ENCODE results near the gene PLAAT3.
"Not testable (repeated sequence)": the region's sequence is repeated elsewhere in the genome, so short reads cannot be mapped to it uniquely, and the experiment has no call there.

The PLAAT3 gene

DNA sequence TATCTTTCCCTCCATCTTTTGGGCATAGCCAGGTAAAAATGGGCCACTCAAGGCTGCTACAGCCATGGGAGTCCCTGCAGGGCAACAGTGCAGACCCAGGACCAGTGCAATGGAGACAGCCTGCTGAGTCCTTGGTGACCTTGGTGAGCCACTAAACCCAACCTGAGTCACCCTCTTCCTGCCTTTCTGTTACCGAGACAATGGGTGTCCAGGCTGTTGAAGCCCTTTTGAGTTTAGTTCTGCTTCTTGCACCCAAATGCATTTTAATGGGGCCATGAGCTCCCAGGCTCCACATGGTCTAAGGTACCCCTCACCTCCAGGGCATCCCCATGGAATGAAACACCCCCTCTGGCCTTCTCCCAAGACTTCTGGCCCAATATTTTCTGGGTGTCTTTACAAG, 78.5 kb downstream of the PLAAT3 start:
- DNase-seq: peak; percentile 20 to 30

DNA sequence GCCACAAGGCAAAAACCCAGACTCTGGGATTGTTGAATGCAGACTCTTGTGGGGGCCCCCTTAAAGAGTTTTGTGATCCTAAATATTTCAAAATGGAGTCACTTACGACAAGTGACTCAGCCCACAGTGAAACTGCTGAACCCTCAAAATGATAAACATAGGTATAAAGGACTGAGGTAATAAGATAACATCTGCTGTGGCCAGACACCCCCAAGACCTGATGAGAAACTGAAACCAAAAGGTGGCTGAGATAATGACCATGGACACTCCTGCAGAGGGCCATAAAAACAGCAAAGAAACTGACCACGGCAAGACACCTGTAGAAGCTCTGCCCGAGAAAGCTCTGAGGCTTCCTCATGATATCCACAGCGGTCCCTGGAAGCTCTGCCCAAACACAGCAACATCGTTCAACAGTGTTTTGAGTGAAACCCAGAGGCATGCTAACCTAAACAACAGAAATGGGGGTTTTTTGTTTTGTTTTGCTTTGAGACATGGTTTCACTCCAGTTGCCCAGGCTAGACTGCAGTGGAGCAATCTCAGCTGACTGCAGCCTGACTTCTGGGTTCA, 79.3 kb downstream of the PLAAT3 start:
- no peak for DNase-seq

DNA sequence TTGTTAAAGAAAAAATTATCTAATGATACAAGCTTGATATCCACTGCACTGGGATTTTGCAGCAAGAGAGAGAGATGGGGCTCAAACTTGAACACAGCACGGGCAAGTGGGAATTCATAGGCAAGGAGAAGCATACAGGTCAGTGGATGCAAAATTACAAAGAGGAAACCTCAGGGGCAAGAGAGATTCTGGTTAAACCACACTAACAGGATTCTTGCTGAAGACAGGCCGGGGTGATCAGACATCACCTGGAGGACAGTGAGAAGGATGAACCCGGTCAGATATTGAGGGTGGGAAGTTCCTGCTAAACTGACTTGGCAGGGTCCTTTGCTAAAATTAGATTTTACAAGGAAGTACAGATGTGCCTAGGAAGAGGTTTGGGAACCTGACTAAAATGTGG, 80.2 kb downstream of the PLAAT3 start:
- DNase-seq: no peak

DNA sequence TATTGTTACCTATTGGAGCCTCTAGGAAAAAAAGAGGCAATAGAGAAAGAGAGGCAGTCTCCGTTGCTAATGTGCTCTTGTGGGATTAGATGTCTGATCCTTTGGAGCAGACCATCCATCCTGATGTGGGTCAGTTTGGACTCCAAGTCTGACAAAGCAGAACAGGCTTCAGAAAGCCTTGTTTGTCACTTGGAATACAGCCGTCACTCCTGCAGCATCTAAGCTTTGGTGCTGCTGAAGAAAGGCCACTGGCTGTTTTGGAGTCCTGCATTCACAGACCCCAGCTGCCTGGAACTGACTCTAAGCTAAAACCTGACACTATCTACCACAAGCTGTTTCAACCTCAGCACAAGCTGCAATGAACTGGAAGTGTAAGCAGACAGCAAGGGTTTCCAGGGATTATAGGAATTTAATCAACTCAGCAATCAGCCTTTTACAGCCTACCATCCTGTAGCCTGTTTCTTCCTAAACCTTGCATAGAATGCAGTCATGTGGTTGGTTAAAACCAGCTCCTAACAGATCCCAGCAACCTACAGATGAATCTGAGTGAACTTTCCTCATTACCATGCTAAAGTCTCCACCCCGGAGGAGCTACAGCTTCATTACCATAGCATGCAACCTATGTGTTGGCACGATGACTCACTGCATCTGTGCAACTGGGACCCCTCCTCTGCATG, 81.3 kb downstream of the PLAAT3 start:
- no peak for DNase-seq

DNA sequence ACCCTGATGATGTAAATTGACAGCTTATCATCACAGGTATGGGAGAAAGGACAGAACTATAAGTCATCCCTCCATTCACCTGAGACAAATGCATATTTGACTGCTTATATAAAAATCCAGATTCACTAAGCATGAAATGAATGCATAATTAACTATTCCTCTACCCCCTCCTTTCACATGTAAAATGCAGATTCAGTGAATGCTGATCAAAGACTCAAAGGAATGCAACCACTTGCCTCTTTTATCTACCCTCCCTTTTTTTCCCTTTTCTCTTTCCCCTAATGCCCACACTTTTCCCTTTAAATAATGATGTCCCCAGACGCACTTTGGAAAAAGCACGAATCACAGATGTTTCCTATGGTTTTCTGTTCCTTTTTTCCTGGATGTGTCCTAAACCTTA, 82.1 kb downstream of the PLAAT3 start:
- no peak for DNase-seq

DNA sequence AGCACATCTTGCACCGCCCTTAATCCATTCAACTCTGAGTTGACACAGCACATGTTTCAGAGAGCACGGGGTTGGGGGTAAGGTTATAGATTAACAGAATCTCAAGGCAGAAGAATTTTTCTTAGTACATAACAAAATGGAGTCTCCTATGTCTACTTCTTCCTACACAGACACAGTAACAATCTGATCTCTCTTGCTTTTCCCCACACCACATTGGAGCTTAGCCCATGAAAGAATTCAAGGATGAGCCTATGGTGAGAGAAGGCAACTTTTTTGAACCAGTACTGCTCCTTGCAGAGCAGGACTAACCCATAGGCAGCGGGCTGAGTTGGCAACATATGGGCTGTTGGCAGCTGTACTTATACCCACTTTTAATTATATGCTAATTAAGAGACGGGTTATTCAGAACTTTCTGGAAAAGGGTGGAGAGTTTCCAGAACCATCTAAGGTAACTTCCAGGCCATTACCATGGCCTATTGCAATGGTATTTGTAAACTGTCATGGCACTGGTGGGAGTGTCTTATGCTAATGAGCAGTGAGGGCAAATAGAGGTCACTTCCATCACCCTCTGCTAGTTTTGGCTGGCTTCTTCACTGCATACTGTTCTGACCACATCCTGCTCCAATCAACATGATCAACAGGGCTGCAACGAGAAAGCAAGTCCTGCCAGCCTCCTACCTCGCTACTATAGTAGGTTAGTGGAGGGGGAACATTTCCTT, 83.0 kb downstream of the PLAAT3 start:
- peak; percentile 33 to 50 for DNase-seq

DNA sequence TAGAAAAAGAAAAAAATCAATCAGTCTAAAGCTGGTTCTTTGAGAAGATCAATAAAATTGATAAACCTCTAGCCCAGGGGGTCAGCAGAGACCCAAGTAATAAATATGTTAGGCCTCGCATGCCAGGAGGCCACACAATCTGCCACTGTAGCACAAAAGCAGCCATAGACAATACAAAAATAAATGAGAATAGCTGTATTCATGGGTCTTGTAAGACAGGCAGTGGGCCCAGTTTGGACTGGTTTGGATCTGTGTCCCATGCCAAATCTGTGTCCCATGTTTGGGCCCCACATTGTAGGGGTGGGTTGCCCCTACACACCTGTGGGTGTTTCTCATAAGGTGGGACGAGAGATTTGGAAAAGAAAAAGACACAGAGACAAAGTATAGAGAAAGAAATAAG, 84.2 kb downstream of the PLAAT3 start:
- no peak for DNase-seq

DNA sequence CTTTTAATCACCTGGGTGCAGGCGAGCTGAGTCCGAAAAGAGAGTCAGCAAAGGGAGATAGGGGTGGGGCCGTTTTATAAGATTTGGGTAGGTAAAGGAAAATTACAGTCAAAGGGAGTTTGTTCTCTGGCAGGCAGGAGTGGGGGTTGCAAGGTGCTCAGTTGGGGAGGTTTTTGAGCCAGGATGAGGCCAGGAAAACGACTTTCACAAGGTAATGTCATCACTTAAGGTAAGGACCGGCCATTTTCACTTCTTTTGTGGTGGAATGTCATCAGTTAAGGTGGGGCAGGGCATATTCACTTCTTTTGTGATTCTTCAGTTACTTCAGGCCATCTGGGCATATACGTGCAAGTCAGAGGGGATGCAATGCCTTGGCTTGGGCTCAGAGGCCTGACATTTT, 84.9 kb downstream of the PLAAT3 start:
- not testable (repeated sequence) for DNase-seq

DNA sequence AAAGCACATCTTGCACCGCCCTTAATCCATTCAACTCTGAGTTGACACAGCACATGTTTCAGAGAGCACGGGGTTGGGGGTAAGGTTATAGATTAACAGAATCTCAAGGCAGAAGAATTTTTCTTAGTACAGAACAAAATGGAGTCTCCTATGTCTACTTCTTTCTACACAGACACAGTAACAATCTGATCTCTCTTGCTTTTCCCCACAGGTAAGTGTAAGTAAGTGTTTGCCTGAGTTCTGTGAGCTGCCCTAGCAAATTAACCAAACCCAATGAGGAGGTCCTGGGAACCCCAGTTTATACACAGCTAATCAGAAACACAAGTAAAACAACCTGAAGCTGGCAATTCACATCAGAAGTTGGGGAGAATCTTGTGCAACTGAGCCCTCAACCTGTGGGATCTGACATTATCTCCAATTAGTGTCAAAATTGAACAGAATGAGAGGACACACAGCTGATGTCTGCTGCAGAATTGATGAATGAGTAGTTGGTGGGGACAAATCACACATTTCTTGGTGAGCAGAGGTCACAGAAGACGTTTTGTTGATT, 85.4 kb downstream of the PLAAT3 start:
- DNase-seq: not testable (repeated sequence)

DNA sequence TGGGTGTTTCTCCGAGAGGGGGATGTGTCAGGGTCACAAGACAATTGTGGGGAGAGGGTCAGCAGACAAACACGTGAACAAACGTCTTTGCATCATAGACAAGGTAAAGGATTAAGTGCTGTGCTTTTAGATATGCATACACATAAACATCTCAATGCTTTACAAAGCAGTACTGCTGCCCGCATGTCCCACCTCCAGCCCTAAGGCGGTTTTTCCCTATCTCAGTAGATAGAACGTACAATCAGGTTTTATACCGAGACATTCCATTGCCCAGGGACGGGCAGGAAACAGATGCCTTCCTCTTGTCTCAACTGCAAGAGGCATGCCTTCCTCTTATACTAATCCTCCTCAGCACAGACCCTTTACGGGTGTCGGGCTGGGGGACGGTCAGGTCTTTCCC, 86.1 kb downstream of the PLAAT3 start:
- not testable (repeated sequence) for DNase-seq

DNA sequence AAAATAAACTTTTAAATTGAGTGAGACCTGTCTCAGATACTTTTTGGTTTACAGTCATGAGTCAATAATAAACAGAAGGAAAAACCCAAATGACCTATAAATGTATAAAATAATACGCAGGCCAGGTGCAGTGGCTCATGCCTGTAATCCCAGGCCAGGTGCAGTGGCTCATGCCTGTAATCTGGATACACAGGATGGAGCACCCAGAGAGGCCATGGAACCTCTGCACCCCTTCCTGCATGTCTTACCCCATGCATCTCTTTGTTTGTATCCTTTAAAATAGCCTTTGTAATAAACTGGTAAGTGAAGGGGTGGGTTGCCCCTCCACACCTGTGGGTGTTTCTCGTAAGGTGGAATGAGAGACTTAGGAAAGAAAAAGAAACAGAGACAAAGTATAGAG, 86.6 kb downstream of the PLAAT3 start:
- no peak for DNase-seq

Measured in activated CD4-positive, alpha-beta T cell treated with anti-CD3 and anti-CD28 coated beads for 4 hours (primary cell).